SW 1271 (cell line): ENCODE measurements around the gene SGPL1.

Experiments
- DNase-seq, 2 experiments: peaks; one replicate each; lab custom pipeline; 2025; lab: John Stamatoyannopoulos, UW

Gene SGPL1

GRCh38 chr10:70921285-70921684 is 105.5 kb downstream of the SGPL1 start:
- DNase-seq = no peak

- no peak for DNase-seq
Measured at GRCh38 chr10:70923696-70924095, 107.9 kb downstream of the SGPL1 start.

DNA sequence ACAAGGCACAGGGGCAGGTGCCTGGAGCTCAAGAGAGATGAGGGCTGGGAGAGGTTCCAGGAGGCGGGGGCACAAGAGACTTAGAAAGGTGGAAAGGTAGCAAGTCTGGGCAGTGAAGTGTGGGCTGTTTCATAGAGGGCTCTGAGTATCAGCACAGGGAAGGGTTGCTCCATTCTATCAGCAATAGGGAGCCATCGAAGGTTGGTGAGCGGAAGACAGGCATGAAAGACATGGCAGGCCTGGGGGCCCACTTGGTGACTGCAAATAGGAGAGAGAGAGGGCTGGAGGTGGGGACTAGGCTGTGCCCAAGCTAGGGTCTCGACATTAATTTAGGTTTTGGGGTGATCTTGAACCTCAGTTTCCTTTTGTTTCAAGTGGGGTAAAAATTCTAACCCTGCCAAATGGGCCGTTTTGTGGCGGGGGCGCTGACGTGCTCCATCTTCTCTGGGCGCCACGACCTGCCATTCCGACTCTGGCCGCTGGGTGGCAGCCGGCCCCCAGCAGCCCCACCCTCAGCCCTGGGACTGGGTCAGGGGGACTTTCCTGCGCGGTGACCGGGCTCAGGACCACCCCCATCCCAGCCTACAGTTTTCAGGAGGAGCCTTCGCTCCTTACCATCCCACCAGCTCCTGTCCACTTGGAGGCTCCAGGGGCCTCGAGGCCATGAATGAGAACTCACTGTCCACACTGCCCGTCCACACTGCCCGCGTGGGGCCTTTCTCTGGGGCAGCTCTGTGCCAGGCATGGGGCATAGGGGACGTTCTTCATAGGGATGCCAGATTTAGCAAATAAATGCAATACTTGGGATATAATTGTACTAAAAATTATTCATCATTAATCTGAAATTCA is 109.9 kb downstream of the SGPL1 start:
- DNase-seq = peak in 1 of 2 experiments; percentile 10

GRCh38 chr10:70926226-70927000 is 110.7 kb downstream of the SGPL1 start:
- no peak for DNase-seq

DNA sequence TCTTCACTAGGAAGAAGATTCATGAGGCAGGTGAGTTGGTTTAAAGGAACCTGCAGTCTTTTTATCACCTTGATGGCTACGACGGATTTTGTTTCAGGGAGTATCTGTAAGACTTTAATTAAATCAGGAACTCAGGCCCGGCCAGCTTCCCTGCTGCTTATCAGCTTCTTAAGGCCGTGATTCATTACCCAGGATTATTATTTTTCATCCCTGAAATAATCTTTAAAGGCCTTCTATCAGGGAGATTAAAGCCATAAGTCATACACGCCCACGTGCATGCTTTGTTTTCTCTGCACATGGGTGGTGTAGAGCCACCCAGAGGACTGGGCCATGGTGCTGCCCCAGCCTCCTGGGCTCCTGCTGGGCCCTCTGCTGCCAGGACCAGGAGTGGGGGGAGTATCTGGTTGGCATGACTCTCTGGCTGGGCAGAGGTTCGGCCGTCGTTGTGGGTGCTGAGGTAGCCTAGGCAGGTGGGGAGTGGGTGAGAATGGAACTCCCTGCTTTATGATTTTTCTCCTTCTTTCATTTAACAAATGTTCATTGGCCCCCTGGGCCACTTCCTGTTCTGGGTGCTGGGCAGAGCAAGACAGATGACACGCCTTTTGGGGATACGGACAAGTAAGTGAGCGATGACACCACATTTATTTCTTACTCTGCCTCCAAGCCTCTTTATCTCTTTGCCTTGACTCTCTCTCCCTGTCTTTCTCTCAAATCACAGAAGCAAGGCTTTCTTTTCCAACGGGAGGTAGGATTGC is 111.6 kb downstream of the SGPL1 start:
- no peak for DNase-seq

- no peak for DNase-seq
Measured at GRCh38 chr10:70928140-70928539, 112.4 kb downstream of the SGPL1 start.

DNA sequence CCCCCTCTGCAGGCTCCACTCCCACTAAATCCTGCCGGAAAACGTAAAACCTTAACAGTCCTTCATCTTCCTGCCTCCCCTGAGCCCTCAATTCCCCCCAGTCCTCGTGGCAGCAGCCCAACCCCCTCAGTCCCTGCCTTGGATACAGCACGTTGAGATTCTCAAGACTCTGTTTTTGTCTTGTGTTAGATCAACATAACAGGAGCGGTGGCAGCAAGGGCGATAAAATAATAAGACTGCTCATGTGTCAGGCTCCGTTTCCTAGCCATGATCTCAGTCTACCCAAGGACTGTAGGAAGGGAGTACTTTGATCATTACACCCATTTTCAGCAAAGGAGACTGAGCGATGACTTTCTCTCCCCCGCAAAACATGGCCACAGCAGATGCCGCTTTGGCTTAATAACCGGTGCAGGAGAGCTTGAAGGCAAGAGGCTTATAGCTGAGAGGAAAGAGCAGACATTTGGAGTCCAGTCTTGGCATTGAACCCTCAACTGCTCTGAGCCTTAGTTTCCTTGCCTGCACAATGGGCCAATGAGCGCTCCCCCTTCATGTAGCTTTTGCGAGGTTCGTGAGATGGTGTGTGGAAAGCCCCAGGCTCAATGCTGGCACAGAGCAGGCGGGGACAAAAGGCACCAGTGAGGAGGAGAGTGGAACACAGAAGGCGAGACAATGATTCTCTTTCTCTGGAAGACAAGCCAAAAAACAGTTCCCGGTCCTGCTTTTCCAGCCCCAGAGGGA is 114.7 kb downstream of the SGPL1 start:
- DNase-seq = no peak
